Astrocyte (in vitro differentiated cells and primary cell): Measurements from ENCODE around the gene ACACA.

Source experiments
- EZH2 ChIP-seq: IDR thresholded peaks from 2 replicates; pipeline ENCODE4 v1.6.1; 2012; ENCODE audit warnings: mild to moderate bottlenecking, low read length, inconsistent platforms; ENCODE audit not compliant: insufficient read depth
- TF ChIP-seq, protein P1 (sequence below): IDR thresholded peaks from 2 replicates; pipeline ENCODE4 v1.5.1; 2011; ENCODE audit warnings: low read depth, mild to moderate bottlenecking, inconsistent platforms, low read length, moderate library complexity; ENCODE audit not compliant: insufficient read depth

DNA sequence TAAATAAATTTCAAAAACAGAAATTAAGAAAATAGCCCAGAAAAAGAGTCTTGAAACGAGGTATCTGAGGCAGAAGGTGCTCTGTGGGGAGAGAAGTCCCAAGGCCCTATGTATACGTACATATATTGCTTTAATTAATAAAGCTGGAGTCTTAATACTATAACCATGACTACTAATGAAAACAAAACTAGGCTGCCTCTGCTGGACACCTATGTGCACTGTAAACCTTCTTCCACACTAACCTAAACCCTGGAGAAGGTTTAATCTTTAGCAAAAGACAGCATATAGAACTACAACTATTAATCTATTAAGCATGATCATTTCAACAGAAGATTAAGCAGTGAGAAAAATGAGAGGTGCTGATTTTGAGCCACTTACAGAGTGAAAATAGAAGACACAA is 184.8 kb downstream of the ACACA start:
- TF ChIP-seq, protein P1, sequence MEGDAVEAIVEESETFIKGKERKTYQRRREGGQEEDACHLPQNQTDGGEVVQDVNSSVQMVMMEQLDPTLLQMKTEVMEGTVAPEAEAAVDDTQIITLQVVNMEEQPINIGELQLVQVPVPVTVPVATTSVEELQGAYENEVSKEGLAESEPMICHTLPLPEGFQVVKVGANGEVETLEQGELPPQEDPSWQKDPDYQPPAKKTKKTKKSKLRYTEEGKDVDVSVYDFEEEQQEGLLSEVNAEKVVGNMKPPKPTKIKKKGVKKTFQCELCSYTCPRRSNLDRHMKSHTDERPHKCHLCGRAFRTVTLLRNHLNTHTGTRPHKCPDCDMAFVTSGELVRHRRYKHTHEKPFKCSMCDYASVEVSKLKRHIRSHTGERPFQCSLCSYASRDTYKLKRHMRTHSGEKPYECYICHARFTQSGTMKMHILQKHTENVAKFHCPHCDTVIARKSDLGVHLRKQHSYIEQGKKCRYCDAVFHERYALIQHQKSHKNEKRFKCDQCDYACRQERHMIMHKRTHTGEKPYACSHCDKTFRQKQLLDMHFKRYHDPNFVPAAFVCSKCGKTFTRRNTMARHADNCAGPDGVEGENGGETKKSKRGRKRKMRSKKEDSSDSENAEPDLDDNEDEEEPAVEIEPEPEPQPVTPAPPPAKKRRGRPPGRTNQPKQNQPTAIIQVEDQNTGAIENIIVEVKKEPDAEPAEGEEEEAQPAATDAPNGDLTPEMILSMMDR = peak; percentile 18
- TF ChIP-seq EZH2 = no peak
